Astrocyte of the cerebellum (primary cell): ENCODE measurements around the gene ARHGEF1.

Experiments
- DNase-seq: peaks from one replicate; pipeline ENCODE4 v3.0.0-alpha.2; 2011; ENCODE audit warnings: low read depth
- H3K4me3 ChIP-seq: 2 replicates; pipeline ENCODE4 v1.5.1; 2011; ENCODE audit warnings: mild to moderate bottlenecking, low read depth, low read length, moderate library complexity
- in situ Hi-C: cut with HindIII; loops from 2 replicates; pipeline ENCODE4 v1.10.0; 2017; ENCODE audit warnings: low sequenced_read_pairs
- TF ChIP-seq, protein P1 (sequence below): IDR thresholded peaks from 2 replicates; pipeline ENCODE4 v1.5.1; 2012; ENCODE audit warnings: low read length, low read depth, moderate library complexity, mild to moderate bottlenecking; ENCODE audit errors: missing control alignments

ARHGEF1 gene

DNA sequence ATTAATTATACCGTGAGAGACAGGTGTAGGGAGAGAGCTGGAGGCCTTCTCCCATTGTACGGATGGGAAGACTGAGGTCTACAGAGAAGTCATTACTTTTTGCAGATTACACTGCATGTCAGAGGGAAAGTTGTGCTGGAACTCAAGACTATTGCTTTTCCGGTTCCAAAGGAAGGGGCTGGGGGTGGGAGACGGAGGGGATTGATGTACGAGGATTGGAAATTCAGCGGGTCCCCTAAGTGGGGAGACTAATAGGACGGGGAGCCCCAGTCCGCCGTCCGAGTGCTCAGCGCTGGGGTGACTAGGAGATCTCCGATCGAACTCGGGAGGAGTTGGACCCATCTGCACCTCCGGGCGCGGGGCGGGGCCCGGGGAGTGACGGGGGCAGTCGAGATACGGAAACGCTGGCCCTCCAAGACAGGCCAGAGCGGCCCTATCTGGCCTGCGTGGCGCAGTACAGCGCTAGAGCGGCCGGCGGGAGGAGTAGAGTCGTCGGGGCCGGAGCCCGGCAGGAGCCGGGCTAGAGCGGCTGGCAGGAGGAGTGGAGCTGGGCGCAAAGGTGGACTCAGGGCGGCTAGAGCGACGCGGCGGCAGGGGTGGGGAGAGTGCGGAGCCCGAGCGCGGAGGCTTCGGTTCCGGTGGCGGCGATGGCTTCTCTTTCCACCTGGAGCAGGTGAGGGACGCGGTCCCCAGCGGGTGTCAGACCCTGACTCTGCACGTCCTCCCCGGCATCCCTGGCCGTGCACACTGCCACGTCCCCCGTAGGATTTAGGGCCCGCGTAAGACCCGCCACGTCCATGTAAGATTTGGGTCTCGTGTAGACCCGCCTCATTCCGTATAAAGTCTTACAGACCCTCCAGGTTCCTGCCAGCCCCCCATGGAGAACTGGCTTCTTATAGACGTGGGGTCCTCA is 1.1 kb downstream of the ARHGEF1 start:
- H3K4me3 ChIP-seq = peak overlapping the region; percentile 61
- TF ChIP-seq, protein P1, sequence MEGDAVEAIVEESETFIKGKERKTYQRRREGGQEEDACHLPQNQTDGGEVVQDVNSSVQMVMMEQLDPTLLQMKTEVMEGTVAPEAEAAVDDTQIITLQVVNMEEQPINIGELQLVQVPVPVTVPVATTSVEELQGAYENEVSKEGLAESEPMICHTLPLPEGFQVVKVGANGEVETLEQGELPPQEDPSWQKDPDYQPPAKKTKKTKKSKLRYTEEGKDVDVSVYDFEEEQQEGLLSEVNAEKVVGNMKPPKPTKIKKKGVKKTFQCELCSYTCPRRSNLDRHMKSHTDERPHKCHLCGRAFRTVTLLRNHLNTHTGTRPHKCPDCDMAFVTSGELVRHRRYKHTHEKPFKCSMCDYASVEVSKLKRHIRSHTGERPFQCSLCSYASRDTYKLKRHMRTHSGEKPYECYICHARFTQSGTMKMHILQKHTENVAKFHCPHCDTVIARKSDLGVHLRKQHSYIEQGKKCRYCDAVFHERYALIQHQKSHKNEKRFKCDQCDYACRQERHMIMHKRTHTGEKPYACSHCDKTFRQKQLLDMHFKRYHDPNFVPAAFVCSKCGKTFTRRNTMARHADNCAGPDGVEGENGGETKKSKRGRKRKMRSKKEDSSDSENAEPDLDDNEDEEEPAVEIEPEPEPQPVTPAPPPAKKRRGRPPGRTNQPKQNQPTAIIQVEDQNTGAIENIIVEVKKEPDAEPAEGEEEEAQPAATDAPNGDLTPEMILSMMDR = peak; percentile 8
- peak; percentile 85 for DNase-seq
- in situ Hi-C loops = no loop called here

DNA sequence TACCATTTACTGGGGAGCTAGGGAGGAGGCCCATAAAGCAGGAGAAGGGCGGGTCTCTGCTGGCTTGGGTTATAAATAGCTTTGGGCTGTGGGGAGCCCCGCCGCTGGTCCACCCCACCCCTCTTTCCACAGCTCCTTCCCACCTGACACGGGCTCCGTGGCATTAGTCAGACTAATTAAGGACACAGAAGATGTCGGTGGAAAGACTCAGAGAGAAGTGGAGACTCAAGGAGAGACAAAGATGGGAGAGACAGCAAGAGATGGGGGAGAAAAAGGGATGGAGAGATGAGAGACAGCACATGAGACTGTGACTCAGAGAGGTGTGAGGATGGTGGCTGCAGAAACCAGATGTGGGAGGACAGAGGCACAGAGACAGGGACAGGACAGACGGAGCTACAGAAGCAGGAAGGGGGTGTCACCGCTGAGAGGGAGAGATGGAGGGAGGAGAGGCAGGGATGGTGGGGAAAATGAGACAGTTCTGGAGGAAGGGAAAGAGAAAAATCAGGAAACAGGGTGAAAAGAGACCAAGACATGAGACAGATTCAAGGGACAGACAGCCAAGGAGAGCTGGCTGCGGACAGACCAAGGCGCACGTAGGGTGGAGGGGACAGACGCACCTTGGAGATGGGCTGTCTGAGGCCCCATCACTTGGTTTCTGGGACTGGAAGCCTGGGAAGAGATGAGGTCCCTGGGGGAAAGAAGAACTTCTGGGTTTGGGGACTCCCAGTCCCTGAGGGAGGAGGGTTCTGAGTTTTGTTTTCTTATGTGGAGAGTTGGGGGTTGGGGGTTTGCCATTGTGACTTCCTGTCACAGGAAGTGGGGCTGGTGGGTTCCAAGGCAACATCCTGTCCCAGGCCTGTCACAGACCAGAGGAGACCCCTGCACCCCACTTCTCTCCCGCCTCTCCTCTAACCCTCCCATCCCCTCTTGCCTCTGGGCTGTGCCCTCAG is 4.1 kb downstream of the ARHGEF1 start:
- in situ Hi-C loops = no loop called here
- DNase-seq = no peak
- no peak overlapping the region for H3K4me3 ChIP-seq
- TF ChIP-seq, protein P1 = no peak

DNA sequence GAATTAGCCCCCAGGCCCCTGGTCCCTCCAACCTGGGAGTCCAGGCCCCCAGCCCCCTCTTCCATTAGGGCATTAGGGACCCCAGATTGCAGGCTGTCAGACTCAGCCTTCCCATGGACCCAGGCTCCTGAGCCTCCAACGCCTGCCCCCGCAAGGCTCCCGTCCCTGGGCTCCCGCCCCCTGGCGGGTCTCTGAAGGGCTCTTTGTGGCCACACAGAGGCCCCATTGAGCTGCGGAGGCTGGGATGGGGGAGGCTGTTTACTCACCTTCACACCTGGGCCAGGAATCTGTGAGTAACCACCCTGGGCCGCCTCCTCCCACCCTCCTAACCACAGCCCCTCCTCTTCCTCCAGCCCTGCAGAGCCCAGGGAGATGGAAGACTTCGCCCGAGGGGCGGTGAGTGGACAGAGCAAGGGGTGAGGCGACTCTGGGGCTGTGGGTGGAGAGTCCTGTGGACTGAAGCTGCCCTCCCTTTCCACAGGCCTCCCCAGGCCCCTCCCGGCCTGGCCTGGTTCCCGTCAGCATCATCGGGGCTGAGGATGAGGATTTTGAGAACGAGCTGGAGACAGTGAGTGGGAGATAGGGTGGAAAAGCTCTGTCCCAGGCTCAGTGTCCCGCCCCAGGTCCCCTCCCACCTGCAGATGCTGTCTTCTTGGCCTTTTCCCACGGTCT is 4.9 kb downstream of the ARHGEF1 start:
- DNase-seq = peak; percentile 11
- no peak overlapping the region for H3K4me3 ChIP-seq
- TF ChIP-seq, protein P1 = peak; percentile 12
- in situ Hi-C loops = no loop called here

DNA sequence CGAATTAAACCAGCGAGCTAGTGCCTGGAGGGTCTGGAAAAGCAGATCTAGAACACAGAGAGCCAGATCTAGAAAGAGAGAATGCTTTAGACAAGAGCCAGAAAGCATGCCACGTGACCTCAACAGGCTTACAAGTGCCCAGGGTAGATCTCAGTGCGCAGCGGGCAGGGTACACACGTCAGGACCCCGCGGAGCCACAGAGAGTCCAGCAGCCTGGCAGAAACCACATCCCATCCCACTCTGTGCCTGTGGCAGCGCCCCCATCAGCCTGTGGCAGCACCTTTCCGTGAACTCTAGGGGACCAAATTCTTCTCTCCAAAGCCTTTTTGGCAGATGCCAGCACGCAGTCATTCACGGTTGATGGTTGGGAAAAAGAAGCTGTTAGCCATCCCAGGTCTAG is 5.9 kb downstream of the ARHGEF1 start:
- DNase-seq = no peak
- H3K4me3 ChIP-seq = no peak overlapping the region
- TF ChIP-seq, protein P1 = no peak
- in situ Hi-C loops = no loop called here

DNA sequence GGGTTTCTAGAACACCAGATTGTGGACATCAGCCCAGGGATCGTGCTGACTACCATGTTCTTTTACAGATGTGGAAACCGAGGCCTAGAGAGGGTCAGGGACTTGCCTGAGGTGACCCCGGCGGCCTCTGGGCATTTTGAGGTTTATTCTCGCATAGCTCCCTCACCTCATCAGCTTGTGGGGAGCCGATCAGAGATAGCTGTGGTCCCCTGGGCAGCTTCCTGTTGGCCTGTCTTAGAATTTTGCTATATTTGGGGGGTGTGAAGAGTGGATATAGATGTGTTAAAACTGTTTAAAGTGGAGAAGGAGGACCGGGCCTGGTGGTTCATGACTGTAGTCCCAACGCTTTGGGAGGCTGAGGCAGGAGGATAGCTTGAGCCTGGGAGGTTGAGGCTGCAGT is 6.9 kb downstream of the ARHGEF1 start:
- TF ChIP-seq, protein P1 = no peak
- in situ Hi-C loops = no loop called here
- no peak for DNase-seq
- no peak overlapping the region for H3K4me3 ChIP-seq

DNA sequence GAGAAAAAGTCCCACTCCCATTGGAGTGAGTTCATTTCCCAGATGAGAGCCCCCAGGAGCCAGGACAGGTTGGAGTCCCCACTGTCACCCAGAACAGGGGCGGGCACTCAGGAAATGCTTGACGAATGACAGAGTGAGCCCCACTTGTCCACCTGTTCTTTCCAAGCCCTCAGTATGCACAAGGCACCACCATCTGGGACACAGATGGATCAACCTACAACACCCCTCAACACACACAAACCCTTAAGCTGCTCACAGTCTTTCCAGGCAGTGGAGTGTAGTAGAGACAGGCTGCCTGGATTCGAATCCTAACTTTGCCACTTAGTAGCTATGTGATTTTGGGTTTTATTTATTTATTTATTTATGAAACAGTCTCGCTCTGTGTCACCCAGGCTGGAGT is 8.0 kb downstream of the ARHGEF1 start:
- no peak overlapping the region for H3K4me3 ChIP-seq
- DNase-seq = no peak
- in situ Hi-C loops = no loop called here
- TF ChIP-seq, protein P1 = no peak
